GM18502 (cell line): ENCODE results near the gene TIGD1.
"Not testable (repeated sequence)": the region's sequence is repeated elsewhere in the genome, so short reads cannot be mapped to it uniquely, and the experiment has no call there.

Experiments
- ATAC-seq: cut with Tn5 transposase; IDR thresholded peaks from one replicate; pipeline ENCODE4 v1.9.1; 2021; ENCODE audit warnings: mild to moderate bottlenecking; ENCODE audit not compliant: unreplicated experiment, poor library complexity

Gene TIGD1

DNA sequence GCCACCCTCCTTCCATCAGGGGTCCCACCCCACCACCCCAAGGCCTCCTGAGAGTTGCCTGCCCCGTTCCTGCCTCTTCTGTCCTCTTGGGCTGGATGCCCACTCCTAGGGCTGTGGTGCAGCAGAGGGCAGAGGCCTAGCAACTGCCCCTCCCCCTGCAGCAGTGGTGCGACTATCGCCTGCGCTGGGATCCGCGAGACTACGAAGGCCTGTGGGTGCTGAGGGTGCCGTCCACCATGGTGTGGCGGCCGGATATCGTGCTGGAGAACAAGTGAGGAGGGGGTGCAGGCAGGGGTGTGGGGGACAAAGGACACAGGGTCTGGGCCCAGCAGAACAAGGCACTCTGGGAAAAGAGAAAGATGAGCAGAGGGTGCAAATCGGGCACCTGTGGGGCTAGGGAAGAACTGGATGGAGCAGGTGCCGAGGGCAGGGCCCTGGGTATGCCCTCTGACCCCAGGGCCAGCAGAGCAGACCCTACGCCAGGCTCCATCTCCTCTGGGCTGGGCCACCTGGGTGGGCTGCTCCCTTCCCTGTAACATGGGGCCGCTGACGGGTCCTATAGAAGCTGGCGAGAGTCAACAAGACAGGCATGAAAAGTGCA lies 9.8 kb downstream of the TIGD1 start:
- no peak for ATAC-seq

DNA sequence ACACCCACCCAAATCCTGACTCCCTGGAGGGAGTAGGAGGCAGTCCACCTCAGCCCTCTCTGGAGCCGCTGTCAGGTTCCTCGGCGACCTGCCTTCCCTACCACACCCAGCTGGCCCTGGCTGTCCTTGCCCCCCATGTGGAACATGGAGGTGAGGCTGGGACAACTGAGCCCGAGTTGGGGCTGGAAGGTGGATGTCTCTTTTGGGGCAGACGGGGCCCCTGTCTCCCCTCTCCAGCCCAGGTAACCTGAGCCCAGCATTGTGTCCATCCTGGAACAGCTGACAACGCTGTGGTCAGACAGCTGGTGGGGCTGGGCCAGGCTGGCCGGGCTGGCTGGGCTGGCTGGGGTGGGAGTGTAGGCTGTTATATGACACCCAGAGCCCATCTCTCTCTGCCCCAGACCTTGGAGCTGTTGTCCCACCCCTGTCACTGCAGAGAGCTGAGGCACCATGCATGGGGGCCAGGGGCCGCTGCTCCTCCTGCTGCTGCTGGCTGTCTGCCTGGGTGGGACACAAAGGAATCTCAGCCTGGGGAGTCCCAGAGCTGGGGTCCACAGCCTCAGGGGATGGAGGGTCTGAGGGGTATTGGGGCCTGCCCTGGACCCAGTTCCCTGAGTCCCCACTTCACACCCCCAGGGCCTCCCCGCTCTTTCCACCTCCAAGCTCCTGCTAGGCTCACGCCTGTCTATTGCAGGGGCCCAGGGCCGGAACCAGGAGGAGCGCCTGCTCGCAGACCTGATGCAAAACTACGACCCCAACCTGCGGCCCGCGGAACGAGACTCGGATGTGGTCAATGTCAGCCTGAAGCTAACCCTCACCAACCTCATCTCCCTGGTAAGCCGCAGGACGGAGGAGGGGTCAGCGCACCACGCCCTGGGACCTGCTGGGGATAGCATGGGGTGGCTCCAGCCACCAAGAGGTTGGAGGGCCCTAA lies 10.8 kb downstream of the TIGD1 start, which contains the start of gene CHRNG:
Gene CHRNG, plus strand, starts transcription at position 395 of the 934 bp plus-strand sequence. Its CDS starts 56 bp downstream, at position 451.
- ATAC-seq: no peak

DNA sequence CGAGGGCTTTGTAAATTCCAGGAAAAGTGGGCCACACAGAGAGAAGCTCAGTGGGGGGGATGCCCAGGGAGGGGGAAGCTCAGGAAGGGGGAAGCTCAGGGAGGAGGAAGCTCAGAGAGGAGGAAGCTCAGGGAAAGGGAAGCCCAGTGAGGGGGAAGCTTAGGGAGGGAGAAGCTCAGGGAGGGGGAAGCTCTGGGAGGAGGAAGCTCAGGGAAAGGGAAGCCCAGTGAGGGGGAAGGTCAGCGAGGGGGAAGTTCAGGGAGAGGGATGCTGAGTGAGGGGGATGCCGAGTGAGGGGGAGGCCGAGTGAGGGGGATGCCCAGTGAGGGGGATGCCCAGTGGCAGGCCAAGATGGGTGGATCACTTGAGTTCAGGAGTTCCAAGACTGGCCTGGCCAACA lies 11.7 kb downstream of the TIGD1 start:
- ATAC-seq: no peak

DNA sequence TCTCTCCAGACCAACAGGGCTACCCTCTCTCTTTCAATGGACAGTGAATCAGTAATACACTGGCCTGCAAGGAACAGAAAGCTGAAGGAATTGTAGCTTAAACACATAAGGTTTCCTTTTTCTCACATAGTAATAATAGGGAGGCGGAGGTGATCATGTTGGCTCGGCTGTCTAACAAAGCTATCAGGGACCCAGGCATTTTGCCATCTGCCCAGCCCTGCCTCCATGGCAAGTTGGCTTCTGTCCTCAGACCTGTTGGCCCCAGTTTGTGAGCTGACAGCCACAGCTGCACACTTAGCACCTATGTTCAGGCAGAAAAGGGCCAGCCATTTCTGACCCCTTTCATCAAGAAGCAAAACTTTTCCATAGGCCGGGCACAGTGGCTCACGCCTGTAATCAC lies 12.9 kb downstream of the TIGD1 start:
- no peak for ATAC-seq

DNA sequence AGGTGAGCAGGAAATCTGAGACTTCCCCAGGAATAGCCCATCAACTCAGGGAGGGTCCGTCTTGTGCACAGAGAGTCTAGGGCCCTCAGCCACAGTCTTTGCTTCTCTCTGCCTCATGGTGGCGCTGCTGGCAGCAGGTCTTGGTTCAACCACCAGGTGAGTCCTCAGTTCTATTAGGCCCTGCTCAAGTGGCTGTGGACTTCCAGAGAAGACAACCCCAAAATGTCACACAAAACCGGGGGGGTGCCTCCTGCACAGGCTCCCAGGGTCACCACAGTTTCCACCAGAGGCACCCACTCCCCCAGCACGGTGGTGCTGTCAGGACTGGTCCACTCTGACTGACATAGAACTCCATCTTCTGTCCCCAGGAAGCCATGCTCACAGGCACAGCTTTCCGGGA lies 13.3 kb downstream of the TIGD1 start:
- no peak for ATAC-seq

DNA sequence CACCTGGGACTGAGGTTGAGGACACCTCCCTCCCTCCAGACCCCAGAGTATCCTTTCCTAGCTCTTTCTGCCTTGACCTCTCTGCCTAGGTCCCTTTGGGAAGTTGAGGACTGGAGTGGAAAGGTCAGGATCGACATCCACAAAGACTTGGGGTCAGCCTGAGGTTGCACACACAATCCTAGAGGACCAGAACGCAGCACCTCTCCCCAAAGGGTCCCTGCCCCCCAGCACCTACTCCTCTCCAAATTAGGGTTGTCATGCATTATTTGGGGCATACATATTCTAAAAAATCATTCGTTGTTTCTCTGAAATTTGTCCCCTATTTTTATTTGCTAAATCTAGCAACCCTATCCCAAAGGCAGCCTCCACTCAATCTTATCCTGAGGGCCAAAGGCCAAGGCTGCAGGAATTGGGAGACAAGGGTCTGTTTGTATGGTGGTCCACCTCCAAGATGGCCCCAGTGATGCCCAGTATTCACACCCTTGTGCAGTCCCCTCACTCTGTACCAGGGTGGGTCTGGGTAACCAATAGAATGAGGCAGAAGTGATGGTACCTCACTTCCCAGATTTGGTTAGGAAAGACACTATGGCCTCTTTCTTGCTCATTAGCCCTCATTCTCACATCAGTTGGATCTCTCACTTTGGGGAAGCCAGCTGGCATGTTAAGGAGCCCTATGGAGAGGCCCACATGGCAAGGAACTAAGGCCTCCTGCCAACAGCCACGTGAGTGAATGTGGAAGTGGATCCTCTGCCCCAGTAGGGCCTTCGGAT lies 14.4 kb downstream of the TIGD1 start:
- ATAC-seq: no peak

DNA sequence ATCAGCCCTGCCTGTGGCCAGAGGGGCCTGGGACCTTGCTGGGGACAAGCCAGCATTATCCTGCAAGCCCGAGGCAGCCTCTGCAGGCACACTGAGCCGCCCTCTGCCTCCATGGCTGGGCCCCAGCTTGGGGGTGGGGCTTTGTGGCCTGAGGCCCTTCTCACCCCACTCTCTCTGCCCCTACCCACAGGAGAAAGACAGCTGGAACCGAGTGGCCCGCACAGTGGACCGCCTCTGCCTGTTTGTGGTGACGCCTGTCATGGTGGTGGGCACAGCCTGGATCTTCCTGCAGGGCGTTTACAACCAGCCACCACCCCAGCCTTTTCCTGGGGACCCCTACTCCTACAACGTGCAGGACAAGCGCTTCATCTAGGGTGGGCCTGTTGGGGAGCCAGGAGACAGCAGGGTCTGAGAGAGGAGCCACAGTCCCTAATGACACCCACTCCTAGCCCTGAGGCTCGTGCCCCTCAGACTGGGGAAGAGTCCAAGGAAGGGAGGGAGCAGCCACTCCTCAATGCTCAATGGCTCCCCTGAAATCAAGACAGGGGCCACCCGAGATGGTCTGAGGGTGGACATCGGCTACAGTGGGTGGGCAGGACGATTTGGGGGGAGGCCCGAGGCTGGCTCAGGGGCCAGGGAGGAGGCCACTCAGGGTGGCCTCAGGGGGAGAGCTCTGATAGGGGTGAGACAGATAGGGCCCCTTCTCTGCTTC lies 15.3 kb downstream of the TIGD1 start:
- no peak for ATAC-seq

DNA sequence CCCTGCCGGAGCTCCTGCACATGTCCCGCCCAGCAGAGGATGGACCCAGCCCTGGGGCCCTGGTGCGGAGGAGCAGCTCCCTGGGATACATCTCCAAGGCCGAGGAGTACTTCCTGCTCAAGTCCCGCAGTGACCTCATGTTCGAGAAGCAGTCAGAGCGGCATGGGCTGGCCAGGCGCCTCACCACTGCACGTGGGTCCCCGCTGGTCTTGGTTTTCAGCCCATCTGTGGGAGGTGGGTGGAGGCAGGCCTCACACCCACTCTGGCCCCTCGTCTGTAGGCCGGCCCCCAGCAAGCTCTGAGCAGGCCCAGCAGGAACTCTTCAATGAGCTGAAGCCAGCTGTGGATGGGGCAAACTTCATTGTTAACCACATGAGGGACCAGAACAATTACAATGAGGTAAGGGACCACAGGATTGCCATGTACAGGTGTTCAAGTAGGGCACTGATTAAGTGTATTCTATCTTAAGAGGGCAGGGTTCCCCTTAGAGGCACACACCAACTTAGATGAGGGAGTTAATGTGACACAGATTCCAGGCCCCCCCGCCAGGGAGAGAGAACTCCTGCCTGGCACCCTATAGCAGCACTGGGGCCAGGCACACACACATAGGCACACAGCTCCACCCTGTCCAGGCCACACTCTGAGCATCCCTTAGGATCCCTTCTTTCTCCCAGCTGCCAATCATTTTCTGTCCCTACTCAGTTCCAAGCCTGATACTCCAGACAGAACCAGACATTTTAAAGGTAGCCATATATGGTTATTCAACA lies 16.2 kb downstream of the TIGD1 start:
- no peak for ATAC-seq

DNA sequence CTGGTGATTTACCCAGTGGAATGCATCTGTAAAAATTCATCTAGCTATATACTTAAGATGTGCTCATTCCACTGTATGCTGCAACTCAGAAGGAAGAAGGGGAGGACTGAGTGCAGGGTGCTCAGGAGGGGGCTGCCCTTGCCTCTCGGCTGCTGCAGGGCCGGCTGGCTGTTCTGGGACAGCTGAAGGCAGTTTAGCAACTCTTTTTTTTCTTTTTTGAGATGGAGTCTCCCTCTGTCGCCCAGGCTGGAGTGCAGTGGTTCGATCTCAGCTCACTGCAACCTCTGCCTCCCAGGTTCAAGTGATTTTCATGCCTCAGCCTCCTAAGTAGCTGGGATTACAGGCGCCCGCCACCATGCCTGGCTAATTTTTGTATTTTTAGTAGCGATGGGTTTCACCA lies 17.5 kb downstream of the TIGD1 start:
- not testable (repeated sequence) for ATAC-seq

DNA sequence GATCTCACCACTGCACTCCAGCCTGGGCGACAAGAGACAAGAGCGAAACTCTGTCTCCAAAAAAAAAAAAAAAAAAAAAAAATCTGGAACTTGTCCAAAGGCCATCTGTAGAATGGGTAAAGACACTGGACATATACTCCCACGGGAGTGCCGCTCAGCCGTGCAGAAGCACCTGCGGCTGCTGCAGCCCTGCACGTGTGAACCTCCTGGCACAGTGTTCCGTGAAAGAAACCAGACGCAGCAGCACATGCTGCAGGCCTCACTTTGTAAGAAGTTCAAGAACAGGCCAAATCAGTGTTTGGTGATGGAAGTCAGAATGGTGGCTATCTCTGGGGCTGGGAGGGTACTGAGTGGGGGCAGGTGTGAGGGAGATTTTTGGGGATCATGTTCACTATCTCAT lies 17.9 kb downstream of the TIGD1 start:
- ATAC-seq: no peak

DNA sequence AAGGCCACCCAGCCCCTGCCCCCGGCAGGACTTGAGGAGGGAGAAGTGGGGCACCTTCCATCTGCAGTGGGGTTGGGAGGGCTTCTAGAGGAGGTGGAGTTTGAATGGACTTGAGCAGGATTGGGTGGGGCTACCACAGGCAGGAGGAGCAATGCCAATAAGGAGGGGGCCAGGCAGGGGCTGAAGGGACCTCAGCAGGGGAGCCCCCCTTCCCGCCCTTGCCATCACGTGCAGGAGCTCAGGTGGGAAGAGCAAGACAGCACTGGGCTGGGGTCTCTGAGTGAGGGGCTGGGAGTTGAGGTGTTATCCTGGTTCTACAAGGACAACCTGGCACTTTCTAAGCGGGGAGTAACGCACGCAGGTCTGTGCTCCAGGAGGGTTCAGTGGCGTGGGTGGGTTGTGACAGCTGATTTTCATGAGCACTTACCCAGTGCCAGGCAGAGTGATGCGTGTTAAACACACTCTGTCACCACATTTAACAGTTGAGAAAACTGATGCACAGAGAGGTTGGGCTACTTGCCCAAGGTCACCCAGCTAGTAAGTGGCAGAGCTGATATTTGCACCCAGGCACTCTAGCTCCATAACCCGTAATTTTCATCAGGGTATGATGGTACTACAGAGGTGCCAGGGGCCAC lies 19.6 kb downstream of the TIGD1 start:
- ATAC-seq: no peak

DNA sequence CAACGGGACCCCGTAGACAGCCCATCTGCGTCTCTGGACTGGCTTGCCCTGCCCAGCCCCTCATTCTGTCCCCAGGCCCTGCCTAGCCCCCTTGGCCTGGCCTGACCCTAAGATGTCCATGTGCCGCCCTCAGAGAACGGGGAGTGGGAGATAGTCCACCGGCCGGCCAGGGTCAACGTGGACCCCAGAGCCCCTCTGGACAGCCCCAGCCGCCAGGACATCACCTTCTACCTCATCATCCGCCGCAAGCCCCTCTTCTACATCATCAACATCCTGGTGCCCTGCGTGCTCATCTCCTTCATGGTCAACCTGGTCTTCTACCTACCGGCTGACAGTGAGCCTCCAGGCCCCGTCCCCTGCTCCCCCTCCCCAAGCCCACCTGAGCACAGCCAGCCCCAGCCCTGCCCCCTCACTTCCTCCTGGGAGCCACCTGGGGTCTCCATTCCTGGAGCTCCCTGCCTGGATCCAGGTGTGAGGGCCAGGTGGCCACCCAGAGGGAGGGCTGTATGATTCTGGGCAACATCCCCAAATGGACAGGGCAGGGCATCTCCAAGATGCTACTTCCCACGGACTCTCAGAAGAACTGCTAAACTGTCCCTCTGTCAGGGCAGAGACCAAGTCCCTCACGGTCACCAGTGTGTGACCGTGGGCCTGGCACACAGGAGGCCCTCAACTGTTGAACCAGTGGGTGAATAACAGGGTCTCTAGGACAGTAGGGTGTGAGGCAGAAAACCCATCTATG lies 20.4 kb downstream of the TIGD1 start:
- no peak for ATAC-seq

DNA sequence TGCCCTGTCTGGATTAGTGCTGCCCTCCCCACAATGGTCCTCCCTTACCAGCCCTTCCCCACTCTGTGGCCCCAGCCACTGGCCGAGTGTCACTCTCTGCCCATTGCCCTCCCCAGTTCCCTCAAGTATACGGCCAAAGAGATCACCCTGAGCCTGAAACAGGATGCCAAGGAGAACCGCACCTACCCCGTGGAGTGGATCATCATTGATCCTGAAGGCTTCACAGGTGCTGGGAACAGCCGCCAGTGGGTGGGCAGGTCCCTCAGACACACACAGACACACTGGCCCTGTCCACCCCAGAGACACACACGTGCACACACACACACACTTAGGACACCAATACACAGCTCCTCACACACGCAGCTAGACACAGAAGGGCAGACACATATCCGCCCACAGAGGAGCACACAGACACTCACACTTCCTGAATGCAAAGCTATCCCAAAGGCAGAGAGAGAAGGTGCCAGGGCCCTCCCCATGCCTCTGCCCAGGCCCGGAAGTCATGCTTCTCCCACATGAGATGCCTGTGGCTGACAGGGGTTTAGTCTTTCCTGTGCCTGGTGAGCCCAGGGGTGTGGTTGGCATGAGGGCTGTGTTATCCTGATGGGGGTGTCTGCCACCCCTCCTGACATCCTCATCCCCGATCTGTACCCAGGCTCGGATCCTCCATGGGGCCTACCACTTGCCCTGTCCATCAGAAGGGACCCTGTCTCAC lies 21.5 kb downstream of the TIGD1 start:
- no peak for ATAC-seq

DNA sequence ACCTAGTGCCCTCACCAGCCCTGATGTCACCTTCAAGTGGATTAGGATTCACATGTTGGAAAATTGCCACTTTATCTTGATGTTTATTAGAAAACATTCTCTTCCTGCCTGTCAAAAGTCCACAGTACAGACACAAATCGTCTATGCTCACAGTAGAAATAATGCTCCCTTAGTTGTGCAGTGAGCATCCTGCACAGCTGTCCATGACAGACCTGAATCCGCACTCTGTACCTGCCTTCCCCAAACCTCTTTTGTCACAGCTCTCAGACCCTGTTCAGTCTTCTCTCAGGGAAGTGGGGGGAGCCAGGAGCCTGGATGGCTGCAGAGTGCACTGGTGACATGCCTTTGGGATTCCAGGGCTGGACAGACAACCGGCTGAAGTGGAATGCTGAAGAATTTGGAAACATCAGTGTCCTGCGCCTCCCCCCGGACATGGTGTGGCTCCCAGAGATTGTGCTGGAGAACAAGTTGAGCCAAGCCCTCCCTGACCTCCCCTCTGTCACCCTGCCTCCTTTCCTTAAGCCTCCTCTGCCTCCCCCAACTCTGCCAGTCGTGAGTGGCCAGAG lies 22.4 kb downstream of the TIGD1 start:
- ATAC-seq: no peak

DNA sequence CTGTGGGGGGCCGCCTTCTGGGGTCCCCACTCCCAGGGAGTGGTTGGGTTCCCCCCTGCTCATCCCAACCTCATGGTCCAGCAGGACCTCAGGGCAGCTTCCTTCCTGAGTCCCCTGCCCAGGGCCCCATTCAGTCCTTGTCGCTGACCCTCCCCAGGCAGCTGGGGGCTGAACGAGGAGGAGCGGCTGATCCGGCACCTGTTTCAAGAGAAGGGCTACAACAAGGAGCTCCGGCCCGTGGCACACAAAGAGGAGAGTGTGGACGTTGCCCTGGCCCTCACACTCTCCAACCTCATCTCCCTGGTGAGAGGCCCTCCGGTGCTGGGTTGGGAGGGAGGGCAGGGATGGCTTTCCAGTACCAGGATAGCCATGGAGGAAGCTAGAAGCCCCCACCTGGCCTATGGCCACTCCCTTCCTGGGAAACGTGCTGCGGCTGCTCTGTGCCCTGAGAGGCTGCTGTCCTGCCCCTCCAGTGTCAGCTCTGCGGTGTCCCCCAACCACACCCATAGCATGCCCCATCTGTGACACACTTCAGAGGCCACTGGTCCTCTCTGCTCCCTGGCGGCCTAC lies 23.9 kb downstream of the TIGD1 start:
- ATAC-seq: no peak

DNA sequence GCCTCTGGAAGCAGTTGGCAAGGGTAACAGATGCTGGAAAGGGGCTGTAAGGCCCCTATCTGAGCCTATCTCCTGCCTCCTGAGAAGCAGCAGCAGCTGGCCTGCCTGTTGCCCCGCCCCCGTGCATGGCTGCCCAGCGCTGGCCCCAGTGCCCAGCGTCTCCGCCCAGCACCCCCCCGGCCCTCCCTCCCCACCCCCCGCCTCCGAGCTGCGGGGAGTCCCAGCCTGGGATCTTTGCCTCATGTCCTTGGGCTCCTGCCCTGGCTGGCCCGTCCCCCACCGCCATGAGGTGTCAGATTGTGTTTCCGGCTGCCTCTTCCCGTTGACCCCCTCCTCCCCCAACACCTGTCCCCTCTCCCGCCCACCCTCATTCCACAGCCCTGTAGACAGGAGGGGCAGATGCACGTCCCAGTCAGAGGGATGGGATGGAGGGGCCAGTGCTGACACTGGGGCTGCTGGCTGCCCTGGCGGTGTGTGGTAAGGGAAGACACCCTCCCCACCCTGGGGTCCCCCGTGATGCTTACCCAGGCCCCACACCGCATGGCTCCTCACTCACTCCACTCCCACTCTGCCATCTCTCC lies 24.5 kb downstream of the TIGD1 start, which contains the start of gene CHRND:
Gene CHRND, plus strand, starts transcription at position 370 of the 581 bp plus-strand sequence. Its CDS starts 56 bp downstream, at position 426.
- no peak for ATAC-seq

DNA sequence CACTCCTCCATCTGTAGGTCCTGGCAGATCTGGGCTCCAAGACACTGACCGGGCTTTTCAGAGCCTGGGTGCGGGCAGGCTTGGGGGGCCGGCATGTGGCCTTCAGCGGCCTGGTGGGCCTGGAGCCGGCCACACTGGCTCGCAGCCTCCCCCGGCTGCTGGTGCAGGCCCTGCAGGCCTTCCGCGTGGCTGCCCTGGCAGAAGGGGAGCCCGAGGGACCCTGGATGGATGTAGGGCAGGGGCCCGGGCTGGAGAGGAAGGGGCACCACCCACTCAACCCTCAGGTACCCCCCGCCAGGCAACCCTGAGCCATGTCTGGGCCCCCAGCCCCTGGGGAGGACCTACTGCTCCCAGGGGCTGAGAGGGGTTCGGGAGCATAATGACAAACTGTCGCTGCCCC lies 25.2 kb downstream of the TIGD1 start:
- no peak for ATAC-seq
